Raji (cell line): ENCODE results near the gene RMP24.

Source experiments
- POLR2A ChIP-seq: IDR thresholded peaks from 2 replicates; pipeline ENCODE4 v1.6.1; 2011; ENCODE audit warnings: low read depth, low read length, control low read depth; ENCODE audit not compliant: insufficient read depth

The RMP24 gene

DNA sequence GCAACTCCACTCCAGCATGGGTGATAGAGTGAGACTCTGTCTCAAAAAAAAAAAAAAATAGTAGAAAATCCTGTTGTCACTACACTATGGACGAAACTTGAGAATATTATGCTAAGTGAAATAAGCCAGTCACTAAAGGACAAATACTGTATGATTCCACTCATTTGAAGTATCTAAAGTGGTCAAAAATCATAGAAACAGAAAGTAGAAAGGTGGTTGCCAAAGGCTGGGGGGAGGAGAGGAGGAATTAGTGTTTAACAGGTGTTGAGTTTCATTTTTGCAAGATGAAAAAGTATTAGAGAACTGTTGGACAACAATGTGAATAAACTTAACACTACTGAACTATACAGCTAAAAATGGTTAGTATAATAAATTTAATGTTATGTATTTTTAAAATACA lies 18.8 kb upstream of the RMP24 start:
- no peak for TF ChIP-seq POLR2A

DNA sequence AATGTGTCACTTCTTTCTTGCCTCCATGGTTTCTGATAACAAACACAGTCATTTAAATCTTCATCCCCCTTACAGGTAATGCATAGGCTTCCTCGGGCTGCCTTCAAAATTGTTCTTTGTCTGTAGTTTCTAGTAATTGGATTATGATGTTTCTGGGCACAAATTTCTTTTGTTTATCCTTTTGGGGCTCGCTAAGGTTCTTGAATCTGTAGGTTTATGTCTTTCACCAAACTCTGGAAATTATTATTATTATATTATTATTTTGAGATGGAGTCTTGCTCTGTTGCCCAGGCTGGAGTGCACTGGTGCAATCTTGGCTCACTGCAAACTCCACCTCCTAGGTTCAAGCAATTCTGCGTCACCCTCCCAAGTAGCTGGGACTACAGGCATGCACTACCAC lies 16.3 kb upstream of the RMP24 start:
- TF ChIP-seq POLR2A: no peak

DNA sequence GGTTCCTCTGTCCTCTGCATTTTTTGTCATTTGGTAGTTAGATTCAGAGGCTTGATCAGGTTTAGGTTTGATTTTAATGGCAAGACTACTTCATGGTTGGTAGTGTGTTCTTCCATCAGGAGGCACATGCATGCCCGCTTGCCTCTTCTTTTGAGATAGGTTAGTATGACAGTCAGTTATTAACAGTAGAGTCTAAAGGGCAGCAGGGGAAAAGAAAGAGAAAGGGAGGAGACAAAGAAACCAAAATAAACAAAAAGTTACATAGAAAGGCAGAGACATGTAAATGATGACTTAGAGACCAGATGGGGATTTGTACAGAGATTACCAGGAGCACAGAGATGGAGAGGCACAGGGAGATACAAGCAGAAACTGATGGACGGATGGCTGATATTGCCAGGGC lies 10.2 kb upstream of the RMP24 start:
- no peak for TF ChIP-seq POLR2A

DNA sequence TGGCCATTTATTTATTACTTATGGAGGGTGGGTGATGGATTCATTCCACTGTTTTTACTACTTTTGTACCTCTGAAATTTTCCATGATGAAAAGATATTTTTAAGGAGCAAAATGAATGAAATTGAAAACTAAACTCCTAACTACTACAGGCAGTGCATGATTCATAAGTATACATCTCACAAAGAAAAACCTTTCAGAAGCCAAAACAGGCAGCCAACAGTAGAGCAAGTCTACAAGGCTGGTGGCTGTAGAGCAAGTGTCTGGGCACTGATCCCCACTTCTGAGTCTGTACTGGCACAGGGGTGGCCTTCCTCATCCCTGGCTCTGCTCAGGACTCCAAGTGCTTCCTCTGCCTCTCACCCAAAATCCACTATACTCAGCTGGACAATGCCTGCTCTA lies 8.2 kb upstream of the RMP24 start:
- TF ChIP-seq POLR2A: no peak

DNA sequence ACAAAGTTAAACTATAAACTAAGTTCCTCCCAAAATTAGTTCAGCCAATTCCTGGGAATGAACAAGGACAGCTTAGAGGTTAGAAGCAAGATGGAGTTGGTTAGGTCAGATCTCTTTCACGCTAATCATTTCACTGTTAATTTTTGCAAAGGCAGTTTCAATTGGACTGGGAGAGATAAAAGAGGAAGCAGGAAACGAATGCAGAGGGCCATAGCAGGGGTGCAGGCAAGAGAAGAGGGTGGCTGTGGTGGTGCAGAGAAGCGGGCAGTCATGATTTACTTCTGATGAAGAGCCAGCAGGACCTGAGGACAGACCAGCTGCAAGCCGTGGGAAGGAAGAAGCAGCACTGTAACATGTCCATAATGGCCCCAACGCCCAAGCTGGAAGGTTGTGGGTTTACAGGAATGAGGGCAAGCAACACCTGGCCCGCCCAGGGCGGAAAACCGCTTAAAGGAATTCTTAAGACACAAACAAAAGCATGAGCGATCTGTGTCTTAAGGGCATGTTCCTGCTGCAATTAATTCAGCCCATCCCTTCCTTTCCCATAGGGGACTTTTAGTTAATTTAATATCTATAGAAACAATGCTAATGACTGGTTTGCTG lies 4.1 kb upstream of the RMP24 start:
- TF ChIP-seq POLR2A: no peak

DNA sequence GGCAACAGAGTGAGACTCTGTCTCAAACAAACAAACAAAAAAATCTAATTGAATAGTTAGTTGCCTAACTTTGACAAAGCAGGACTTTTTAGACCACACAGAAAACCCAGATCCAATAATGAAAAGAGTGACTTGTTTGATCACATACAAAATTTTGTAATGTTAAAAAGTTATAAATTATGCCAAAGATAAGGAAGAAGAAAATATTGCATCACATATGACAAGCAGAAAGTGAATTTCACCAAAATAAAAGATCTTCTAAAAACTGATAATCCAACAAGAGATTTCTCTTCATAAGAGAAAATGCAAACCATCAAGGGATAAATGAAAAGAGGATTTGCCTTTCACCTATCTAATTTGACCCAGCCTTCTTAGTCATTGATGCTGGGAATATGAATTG lies 2.8 kb upstream of the RMP24 start:
- TF ChIP-seq POLR2A: no peak

DNA sequence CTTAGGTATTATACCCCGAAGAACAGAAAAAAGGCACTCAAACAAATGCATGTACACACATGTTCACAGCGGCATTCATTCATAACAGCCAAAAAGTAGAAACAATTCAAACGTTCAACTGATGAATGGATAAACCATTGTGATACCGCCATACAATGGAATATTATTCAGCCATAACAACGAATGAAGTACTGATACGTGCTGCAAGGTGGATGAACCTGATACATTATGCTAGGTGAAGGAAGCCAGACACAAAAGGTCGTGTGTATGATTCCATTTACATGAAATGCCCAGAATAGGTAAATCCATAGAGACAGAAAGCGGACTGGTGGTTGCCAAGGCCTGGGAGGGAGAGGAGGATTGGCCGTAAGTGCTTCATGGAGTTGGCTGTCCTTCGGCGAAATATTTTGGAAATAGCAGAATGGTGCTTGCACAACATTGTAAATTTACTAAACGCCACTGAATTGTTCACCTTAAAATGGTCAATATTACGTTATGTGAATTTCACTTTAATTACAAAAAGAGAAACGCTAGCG lies 750 bp upstream of the RMP24 start:
- no peak for TF ChIP-seq POLR2A

DNA sequence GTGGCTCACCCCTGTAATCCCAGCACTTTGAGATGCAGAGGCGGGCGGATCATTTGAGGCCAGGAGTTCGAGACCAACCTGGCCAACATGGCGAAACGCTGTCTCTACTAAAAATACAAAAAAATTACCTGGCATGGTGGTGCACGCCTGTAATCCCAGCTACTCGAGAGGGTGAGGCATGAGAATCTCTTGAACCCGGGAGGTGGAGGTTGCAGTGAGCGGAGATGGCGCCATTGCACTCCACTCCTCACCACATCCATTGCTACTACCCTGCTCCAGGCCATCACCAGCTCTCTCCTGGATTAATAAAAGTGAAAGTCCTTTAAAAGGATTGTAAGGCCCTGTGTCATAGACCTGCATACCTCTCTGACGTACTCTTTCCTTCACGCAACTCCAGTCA lies 1.2 kb downstream of the RMP24 start:
- TF ChIP-seq POLR2A: no peak

DNA sequence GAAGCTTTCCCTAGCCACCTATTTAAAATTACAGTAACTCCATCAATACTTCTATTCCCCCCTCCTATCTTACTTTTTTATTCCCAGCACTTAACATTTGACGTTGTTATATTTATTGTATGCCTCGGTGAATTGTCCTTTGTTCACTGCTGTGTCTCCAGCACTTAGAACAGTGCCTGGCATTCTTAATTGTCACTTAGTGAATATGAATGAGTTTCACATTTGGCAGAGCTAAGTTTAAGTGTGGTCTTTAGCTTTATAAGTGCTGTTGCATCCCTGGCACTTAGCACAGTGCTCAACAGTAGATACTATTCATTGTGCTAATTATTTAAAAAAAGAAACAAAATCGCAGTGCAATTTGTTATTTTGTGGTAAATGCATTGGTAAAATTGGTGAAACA lies 1.7 kb downstream of the RMP24 start:
- no peak for TF ChIP-seq POLR2A

DNA sequence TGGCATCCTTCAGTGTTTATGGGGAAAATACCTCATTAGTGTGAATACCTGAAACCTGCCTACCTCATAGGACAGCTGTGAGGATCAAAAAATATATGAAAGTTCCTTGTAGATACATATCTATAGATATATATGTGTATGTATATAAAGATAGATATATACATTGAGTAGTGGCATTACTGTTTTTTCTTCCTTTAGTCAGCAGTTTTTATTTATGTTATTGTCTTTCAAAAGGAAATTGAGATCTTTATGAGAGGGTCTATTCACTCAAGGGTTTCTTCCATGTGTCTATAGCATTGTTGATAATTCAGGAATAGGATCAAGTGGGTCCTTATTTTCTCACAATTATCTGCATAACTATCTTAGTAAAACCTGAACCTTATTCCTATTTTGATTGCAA lies 6.6 kb downstream of the RMP24 start:
- no peak for TF ChIP-seq POLR2A

DNA sequence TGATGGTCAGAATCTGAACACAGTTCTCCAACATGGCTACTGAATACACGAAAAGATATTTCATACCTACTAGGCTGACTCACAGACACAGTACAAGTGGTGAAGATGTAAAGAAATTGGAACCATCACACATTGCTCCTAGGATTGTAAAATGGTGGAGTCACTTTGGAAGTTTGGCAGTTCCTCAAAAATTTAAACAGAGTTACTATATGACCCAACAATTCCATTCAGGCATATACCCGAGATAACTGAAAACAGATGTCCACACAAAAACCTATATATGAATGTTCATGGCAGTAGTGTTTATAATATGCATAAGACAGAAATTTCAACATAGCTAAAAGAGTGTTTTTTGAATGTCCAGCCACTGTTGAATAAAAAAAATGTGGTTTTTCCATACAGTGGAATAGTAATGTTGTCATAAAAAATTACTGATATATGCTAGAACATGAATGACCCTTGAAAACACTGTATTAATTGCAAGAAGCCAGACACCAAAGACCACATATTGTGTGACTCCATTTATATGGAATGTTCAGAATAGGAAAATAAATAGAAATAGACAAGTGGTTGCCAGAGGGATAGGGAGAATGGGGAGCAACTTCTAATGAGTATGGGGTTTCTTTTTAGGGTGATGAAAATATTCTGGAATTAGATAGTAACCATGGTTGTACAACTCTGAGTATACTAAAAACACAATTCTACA lies 10.1 kb downstream of the RMP24 start:
- no peak for TF ChIP-seq POLR2A

DNA sequence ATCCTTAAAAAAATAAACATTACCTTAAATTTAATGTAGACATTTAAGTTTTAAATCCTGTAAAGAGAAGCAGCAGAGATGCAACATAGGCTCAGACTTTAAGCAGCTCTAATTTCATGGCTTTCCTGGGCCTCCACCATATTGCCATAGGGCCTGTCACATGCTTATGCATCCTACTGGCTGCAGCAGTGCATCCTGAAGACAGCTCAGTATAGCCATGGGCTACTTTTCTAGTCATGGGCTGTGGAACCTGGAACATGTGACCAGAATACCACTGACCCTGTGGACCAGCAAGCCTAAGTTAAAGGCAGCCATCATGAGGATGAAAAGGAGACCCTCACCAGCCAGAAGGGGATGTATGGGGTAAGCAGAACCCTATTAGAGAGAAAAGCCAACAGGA lies 10.7 kb downstream of the RMP24 start:
- no peak for TF ChIP-seq POLR2A

DNA sequence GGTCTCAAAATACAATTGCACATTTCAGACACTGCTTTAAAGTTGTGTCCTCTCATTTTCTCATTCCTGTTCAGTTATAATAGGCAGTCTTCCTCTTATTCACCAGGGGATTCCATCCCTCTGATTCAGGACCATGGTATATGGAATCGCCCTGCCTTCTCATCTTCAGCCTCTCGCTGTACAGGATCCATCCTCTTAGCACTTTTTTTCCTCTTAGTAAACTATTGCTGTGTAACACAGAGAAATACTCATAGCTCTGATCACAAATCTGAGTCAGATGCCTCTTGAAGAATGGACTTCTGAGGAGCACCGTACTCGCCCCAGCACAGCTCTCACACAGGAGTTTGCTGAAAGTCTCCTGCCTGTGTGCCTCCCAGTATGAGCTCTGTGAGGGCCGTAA lies 11.3 kb downstream of the RMP24 start:
- no peak for TF ChIP-seq POLR2A

DNA sequence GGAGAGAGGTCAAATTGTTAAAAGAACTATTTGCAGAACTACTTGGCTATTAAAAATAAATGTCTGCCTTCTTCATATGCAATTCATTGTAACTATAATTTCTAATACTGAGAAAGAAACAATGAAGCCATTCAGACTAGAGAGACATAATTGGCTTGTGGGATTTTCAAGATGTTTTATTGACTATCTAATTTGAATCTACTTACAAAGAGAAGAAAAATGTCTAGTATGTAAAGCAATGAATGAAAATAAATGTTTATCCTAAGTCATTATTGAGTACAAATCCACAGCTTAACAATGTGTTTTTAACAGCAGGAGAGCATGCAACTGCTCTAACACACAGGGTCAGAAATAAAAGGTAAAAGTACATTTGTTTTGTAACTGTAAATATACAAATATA lies 19.2 kb downstream of the RMP24 start:
- TF ChIP-seq POLR2A: no peak

DNA sequence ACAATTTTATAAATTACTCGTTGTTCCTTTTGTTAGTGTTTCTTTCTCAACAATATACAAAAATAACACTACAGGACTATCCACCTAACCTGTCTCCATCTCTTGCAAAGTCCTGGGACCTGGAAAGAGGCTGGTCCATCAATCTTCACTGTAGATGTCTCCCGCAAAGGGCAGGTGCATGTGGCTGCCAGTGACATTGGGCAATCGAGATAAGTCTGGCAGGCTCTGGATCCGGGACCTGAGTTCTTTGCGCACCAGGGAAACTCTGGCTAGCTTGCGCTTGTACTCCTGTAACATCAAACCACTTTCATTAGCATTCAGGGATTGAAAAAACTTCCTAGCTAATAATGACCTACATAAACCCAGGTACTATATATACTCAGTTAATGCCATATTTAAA lies 20.5 kb downstream of the RMP24 start:
- no peak for TF ChIP-seq POLR2A

DNA sequence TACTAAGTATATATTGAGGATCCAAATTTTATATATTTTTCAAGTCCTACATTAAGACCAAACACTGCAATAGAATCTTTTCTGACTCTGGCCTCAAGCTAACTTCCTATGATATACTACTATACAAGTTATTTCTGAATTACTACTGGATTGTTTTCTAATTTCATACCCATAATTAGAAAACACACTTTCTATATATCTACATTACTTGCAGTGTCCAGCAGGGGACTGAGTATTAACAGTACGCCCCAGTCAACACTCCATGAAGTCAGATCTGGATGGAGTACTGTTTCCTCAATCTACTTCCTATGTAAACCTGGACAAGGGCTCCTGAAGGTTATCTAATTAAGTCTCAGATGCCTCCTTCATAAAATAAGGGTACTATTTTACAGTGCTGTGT lies 26.5 kb downstream of the RMP24 start:
- TF ChIP-seq POLR2A: no peak

DNA sequence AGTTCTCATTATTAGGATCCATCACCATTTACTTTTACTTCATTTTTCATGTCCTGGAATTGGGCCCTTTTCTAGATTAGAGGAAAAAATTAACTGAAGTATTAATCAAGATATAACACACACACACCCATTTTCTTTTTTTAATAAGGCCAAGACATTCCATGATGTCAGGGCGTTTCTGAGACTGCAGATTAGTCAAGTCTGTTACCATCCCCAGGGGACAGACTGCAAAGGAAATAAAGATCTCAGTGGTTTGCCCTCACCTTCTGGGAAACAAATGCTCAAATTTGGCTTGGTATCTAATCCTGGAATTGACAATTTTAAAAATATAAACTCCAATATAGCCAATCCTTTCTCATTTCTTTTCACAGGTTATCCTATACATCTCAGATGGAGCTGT lies 27.4 kb downstream of the RMP24 start:
- no peak for TF ChIP-seq POLR2A
